ENCODE measurements around the gene TTBK1. TPM values are rescaled to one million over a fixed set of nuclear protein-coding genes. Genes with fewer than 3 reads are reported as not detected.
A peak's percentile ranks its signal among the peaks of the same experiment; 100 is the strongest.

TTBK1 gene
- total and polyA plus RNA-seq, 8 donors: 0.05 to 0.37 (median 0.14) TPM; not detected in 3

DNA sequence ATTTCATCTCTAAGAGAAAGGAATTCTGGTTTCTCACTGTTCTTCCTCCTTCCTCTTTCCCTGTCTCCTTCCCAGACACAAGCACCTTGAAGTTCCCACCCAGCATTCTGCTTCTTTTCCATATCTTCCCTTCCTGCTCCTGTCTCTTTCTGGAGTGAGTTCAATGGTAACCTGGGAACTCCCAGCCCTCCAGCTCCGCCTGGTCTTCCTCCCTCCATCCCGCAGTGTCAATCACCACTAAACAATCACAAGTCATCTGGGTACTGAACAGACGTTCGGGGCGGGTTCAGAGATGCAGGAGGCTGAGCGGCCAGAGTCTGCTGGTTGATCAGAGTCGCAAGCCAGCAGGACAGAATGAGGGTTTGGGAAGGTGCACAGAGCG is 7.7 kb downstream of the TTBK1 start:
- H3K9me3 ChIP-seq: no peaks in the 10 kb centered on the region
- DNase-seq: peak in 1 of 2 donors; percentile 26
- no peak overlapping the region for H3K4me3 ChIP-seq
- TF ChIP-seq POLR2A (IDR thresholded peaks at IDR 0.05): no peak
- TF ChIP-seq POLR2AphosphoS5 (IDR thresholded peaks at IDR 0.05): no peak
- no peak for TF ChIP-seq EP300 (IDR thresholded peaks at IDR 0.05)
- TF ChIP-seq CTCF (IDR thresholded peaks at IDR 0.05): no peak
- WGBS, 5 donors: 9 to 14% (median 12%) methylated on average over 5 to 8 of the region's 8 CpGs
- no peaks in the 10 kb centered on the region for H3K36me3 ChIP-seq
- peaks cover 5 to 21% (median 16%) of the 10 kb centered on the region in 4 donors for H3K4me1 ChIP-seq
- H3K27me3 ChIP-seq: peaks cover 0 to 76% (median 21%) of the 10 kb centered on the region in 3 donors
- intact Hi-C loops (cut with DNase I; ENCODE audit: low total_unique reads): no loop called here
- no peak overlapping the region for H3K27ac ChIP-seq

DNA sequence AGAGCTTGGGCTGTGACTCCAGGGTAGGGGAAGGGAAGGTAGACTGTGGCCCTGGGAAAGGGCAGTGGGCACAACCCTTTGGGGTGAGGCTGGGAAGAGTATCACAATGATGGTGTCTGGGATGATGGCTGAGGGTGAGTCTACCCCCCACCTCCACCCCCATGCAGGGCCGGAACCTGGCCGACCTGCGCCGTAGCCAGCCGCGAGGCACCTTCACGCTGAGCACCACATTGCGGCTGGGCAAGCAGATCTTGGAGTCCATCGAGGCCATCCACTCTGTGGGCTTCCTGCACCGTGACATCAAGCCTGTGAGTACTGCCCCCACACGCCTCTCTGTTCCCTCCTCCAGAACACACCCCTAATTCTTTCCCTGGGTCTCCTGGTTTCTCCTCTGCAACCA is 10.1 kb downstream of the TTBK1 start:
- no peaks in the 10 kb centered on the region for H3K4me1 ChIP-seq
- DNase-seq: peak in 1 of 2 donors; percentile 3
- no peak overlapping the region for H3K4me3 ChIP-seq
- intact Hi-C loops (cut with DNase I; ENCODE audit: low total_unique reads): no loop called here
- no peak overlapping the region for H3K27ac ChIP-seq
- H3K27me3 ChIP-seq: peaks cover 0 to 76% (median 21%) of the 10 kb centered on the region in 3 donors
- H3K9me3 ChIP-seq: no peaks in the 10 kb centered on the region
- no peaks in the 10 kb centered on the region for H3K36me3 ChIP-seq
- 92 to 95% (median 93%) methylated on average over 10 to 11 of the region's 11 CpGs for WGBS, 5 donors
- TF ChIP-seq EP300 (IDR thresholded peaks at IDR 0.05) (no peak), CTCF (IDR thresholded peaks at IDR 0.05) (no peak), POLR2A (IDR thresholded peaks at IDR 0.05) (no peak), POLR2AphosphoS5 (IDR thresholded peaks at IDR 0.05) (no peak)

DNA sequence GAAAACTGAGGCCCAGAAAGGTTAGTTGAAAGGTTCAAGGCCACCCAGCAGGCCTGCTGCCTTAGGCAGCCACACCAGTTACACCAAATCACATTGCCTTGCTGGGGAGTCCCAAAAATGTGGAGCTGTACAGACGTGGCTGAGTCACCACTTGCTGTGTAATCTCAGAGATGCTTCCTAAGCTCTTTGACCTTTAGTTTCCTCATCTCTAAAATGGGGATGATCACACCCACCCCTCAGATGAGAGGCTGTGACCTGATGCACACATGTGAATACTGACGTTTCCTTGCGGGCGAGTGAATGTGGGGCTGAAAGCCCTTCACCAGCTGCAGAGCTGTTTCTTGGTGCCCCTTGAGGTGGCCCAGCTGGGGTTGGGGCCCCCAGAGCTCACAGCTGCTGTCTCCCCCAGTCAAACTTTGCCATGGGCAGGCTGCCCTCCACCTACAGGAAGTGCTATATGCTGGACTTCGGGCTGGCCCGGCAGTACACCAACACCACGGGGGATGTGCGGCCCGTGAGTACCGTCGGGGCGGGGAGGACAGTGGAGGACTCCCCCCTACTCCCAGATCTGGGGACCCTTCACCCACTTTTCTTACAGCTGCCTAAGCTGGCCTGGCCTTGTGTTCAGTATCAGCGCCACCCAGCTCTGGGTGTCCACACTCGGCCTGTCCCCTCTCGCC is 11.0 kb downstream of the TTBK1 start:
- TF ChIP-seq POLR2A (IDR thresholded peaks at IDR 0.05): no peak
- TF ChIP-seq CTCF (IDR thresholded peaks at IDR 0.05): no peak
- TF ChIP-seq POLR2AphosphoS5 (IDR thresholded peaks at IDR 0.05): no peak
- TF ChIP-seq EP300 (IDR thresholded peaks at IDR 0.05): no peak
- intact Hi-C loops (cut with DNase I; ENCODE audit: low total_unique reads): no loop called here
- Histone ChIP-seq H3K4me1 (no peaks in the 10 kb centered on the region), H3K4me3 (no peak overlapping the region), H3K36me3 (no peaks in the 10 kb centered on the region), H3K27me3 (peaks cover 0 to 80% (median 21%) of the 10 kb centered on the region in 3 donors), H3K9me3 (no peaks in the 10 kb centered on the region), H3K27ac (no peak overlapping the region)
- WGBS, 5 donors: 85 to 91% (median 89%) methylated on average over 13 to 15 of the region's 15 CpGs
- DNase-seq: no peak

DNA sequence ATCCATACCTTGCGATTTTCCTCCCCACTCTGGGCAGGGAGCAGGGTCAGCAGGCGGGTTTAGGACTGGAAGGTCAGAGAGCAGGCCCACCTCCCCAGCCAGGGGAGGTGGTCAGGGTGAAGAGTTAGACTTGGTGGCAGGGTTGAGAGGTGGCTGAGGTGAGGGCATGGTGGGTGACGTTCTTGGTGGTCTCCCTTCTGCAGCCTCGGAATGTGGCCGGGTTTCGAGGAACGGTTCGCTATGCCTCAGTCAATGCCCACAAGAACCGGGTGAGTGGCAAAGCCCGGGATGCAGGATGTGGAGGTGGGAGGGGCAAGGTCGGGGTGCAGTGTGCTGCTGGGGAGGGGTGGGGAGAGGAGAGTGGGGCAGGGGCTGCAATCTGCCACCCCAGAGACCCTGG is 11.6 kb downstream of the TTBK1 start:
- intact Hi-C loops (cut with DNase I; ENCODE audit: low total_unique reads): no loop called here
- WGBS, 5 donors: 83 to 86% (median 85%) methylated on average over 11 of the region's 11 CpGs

More for the DNA sequence above, 11.6 kb downstream of the TTBK1 start:
- DNase-seq: no peak
- H3K4me3 ChIP-seq: no peak overlapping the region
- no peaks in the 10 kb centered on the region for H3K4me1 ChIP-seq
- no peak overlapping the region for H3K27ac ChIP-seq
- H3K9me3 ChIP-seq: no peaks in the 10 kb centered on the region
- H3K27me3 ChIP-seq: peaks cover 0 to 80% (median 21%) of the 10 kb centered on the region in 3 donors
- TF ChIP-seq EP300 (IDR thresholded peaks at IDR 0.05) (no peak), CTCF (IDR thresholded peaks at IDR 0.05) (no peak), POLR2A (IDR thresholded peaks at IDR 0.05) (no peak), POLR2AphosphoS5 (IDR thresholded peaks at IDR 0.05) (no peak)
- H3K36me3 ChIP-seq: no peaks in the 10 kb centered on the region
